H1 (cell line): Measurements from ENCODE around the gene VWF. TPM values are rescaled to one million over a fixed set of nuclear protein-coding genes. Genes with fewer than 3 reads are reported as not detected.

ENCODE experiments used
- CTCF ChIA-PET: fragments of 300-600 bp; sonication (Branson Sonifier 250); formaldehyde crosslinking; loops from one replicate; lab custom pipeline; 2021; ENCODE audit not compliant: partially characterized antibody; lab: Charles Lee
- POLR2A ChIA-PET: fragments of 300-600 bp; sonication (Branson Sonifier 250); formaldehyde crosslinking; loops from one replicate; lab custom pipeline; 2021; ENCODE audit warnings: inconsistent platforms; ENCODE audit not compliant: partially characterized antibody; lab: Charles Lee
- DNase-seq, 2 experiments: peaks; one replicate each; pipeline versions ENCODE4 v3.0.0 to v3.0.0-alpha.2; 2010 to 2022; ENCODE audit warnings: low spot score in 2 of 2, low read depth in 1 of 2, mixed read lengths in 1 of 2
- FAIRE-seq: peaks from 2 replicates; lab custom pipeline; 2011; peaks lifted over from hg19 to GRCh38; lab: Jason Lieb, UNC
- H2AFZ ChIP-seq: 2 replicates; pipeline ENCODE4 v1.8.1; 2012; ENCODE audit warnings: low read length, inconsistent platforms
- H2AK5ac ChIP-seq: 2 replicates; pipeline ENCODE4 v1.6.1; 2013; ENCODE audit warnings: low read depth, low read length
- H2BK120ac ChIP-seq: replicated peaks from 2 replicates; pipeline ENCODE3; 2013; ENCODE audit warnings: low read depth, low read length, inconsistent platforms
- H2BK12ac ChIP-seq: 2 replicates; pipeline ENCODE4 v1.6.1; 2013; ENCODE audit warnings: low read depth, low read length
- H2BK15ac ChIP-seq: 2 replicates; pipeline ENCODE4 v1.6.1; 2013; ENCODE audit warnings: low read length
- H2BK20ac ChIP-seq: 2 replicates; pipeline ENCODE4 v1.6.1; 2013; ENCODE audit warnings: low read length
- H2BK5ac ChIP-seq: 2 replicates; pipeline ENCODE4 v1.6.1; 2013; ENCODE audit warnings: low read depth, low read length
- H3K14ac ChIP-seq: 2 replicates; pipeline ENCODE4 v1.6.1; 2013; ENCODE audit warnings: inconsistent platforms; ENCODE audit not compliant: insufficient read length
- H3K18ac ChIP-seq: 2 replicates; pipeline ENCODE4 v1.6.1; 2013; ENCODE audit warnings: low read length; ENCODE audit errors: extremely low read depth
- H3K23ac ChIP-seq: 2 replicates; pipeline ENCODE4 v1.6.1; 2013; ENCODE audit warnings: inconsistent platforms; ENCODE audit not compliant: insufficient read length
- H3K23me2 ChIP-seq: 2 replicates; pipeline ENCODE4 v1.6.1; 2013; ENCODE audit warnings: low read depth, low read length
- H3K27ac ChIP-seq: 2 replicates; pipeline ENCODE4 v1.6.1; 2011; ENCODE audit warnings: low read depth, low read length, inconsistent platforms
- H3K27me3 ChIP-seq, 4 experiments: replicated peaks in 1 of 4; 1 replicate in 1 of 4; 2 replicates in 3 of 4; pipeline versions ENCODE4 v1.6.1 to v1.8.1; 2011 to 2013; ENCODE audit warnings: low read length in 3 of 4, mild to moderate bottlenecking in 3 of 4, inconsistent platforms in 2 of 4, mixed read lengths in 2 of 4, moderate library complexity in 1 of 4; ENCODE audit not compliant: control insufficient read depth in 3 of 4, insufficient read depth in 3 of 4; ENCODE audit errors: extremely low read depth in 1 of 4
- H3K36me3 ChIP-seq, 4 experiments: 2 replicates each; pipeline versions ENCODE4 v1.6.1 to v1.8.1; 2011 to 2013; ENCODE audit warnings: mild to moderate bottlenecking in 4 of 4, low read length in 3 of 4, moderate library complexity in 2 of 4, control low read depth in 1 of 4, inconsistent platforms in 1 of 4; ENCODE audit not compliant: insufficient read depth in 4 of 4, control insufficient read depth in 2 of 4
- H3K4ac ChIP-seq: replicated peaks from 2 replicates; pipeline ENCODE3; 2013; ENCODE audit warnings: low read length, low read depth, mixed read lengths, inconsistent platforms; ENCODE audit not compliant: insufficient read length
- H3K4me1 ChIP-seq, 4 experiments: replicated peaks in 1 of 4; 1 replicate in 1 of 4; 2 replicates in 3 of 4; pipeline versions ENCODE4 v1.6.1 to v1.8.1; 2011 to 2013; ENCODE audit warnings: low read length in 3 of 4, inconsistent platforms in 2 of 4, mixed read lengths in 1 of 4; ENCODE audit not compliant: insufficient read depth in 4 of 4, control insufficient read depth in 3 of 4
- H3K4me2 ChIP-seq, 2 experiments: 2 replicates each; pipeline versions ENCODE4 v1.6.1 to v1.8.1; 2011 to 2013; ENCODE audit warnings: low read depth in 2 of 2, low read length in 2 of 2, control low read depth in 1 of 2, inconsistent platforms in 1 of 2, mild to moderate bottlenecking in 1 of 2; ENCODE audit not compliant: insufficient read depth in 1 of 2
- H3K4me3 ChIP-seq, 4 experiments: fragments of 200-600, 300-600 bp in 1 of 4; sonication (generic), shearing (Covaris generic), sonication (Bioruptor Twin) in 1 of 4; 2 replicates each; pipeline versions ENCODE4 v1.5.1 to v1.8.1; 2011 to 2016; ENCODE audit warnings: low read length in 4 of 4, low read depth in 3 of 4, control low read depth in 2 of 4, inconsistent platforms in 2 of 4, mild to moderate bottlenecking in 2 of 4, mixed read lengths in 1 of 4, moderate library complexity in 1 of 4; ENCODE audit not compliant: insufficient read depth in 2 of 4; ENCODE audit errors: extremely low read depth in 1 of 4
- H3K56ac ChIP-seq: replicated peaks from 2 replicates; pipeline ENCODE3; 2013; ENCODE audit warnings: low read depth, mild to moderate bottlenecking, mixed read lengths, low read length, inconsistent platforms; ENCODE audit not compliant: insufficient read length
- H3K79me1 ChIP-seq: 2 replicates; pipeline ENCODE4 v1.6.1; 2013; ENCODE audit warnings: low read depth, low read length, control low read depth
- H3K79me2 ChIP-seq, 2 experiments: 2 replicates each; pipeline versions ENCODE4 v1.6.1 to v1.8.1; 2012 to 2013; ENCODE audit warnings: low read length in 2 of 2, mild to moderate bottlenecking in 2 of 2, inconsistent platforms in 1 of 2; ENCODE audit not compliant: insufficient read depth in 2 of 2, control insufficient read depth in 1 of 2
- H3K9ac ChIP-seq, 4 experiments: replicated peaks in 1 of 4; 1 replicate in 1 of 4; 2 replicates in 3 of 4; pipeline versions ENCODE4 v1.6.1 to v1.8.1; 2011 to 2013; ENCODE audit warnings: low read depth in 3 of 4, low read length in 3 of 4, control low read depth in 2 of 4, mild to moderate bottlenecking in 2 of 4, moderate library complexity in 2 of 4, inconsistent platforms in 1 of 4; ENCODE audit errors: extremely low read depth in 1 of 4
- H3K9me3 ChIP-seq, 2 experiments: 2 replicates each; pipeline versions ENCODE4 v1.6.1 to v1.8.1; 2012 to 2013; ENCODE audit warnings: mild to moderate bottlenecking in 2 of 2, moderate library complexity in 2 of 2, control low read depth in 1 of 2, inconsistent platforms in 1 of 2, low read depth in 1 of 2, low read length in 1 of 2, mixed read lengths in 1 of 2; ENCODE audit not compliant: insufficient read depth in 2 of 2
- H4K20me1 ChIP-seq, 2 experiments: replicated peaks in 1 of 2; 2 replicates each; pipeline versions ENCODE3 to v1.8.1; 2011 to 2013; ENCODE audit warnings: inconsistent platforms in 2 of 2, low read length in 2 of 2, mild to moderate bottlenecking in 1 of 2; ENCODE audit not compliant: insufficient read depth in 2 of 2, control insufficient read depth in 1 of 2
- H4K5ac ChIP-seq: 2 replicates; pipeline ENCODE4 v1.6.1; 2013; ENCODE audit warnings: low read length, low read depth, mixed read lengths, inconsistent platforms; ENCODE audit not compliant: insufficient read length
- H4K8ac ChIP-seq: 2 replicates; pipeline ENCODE4 v1.8.0; 2013; ENCODE audit warnings: mild to moderate bottlenecking, moderate library complexity, low read length, inconsistent platforms; ENCODE audit not compliant: insufficient read depth; ENCODE audit errors: extremely low read depth
- H4K91ac ChIP-seq: replicated peaks from 2 replicates; pipeline ENCODE3; 2013; ENCODE audit warnings: low read length, mixed read lengths, inconsistent platforms; ENCODE audit not compliant: insufficient read length
- CBX8 ChIP-seq: fragments of 300-800, 300-1000 bp; sonication (generic); IDR thresholded peaks from 2 replicates; pipeline ENCODE4 v1.7.1; 2016; ENCODE audit warnings: low read depth, low read length, borderline replicate concordance
- CHD2 ChIP-seq: IDR thresholded peaks from 2 replicates; pipeline ENCODE4 v1.6.1; 2012; ENCODE audit warnings: low read length, improper control_type of control experiment
- CTCF ChIP-seq, 3 experiments: IDR thresholded peaks; 1 replicate in 2 of 3; 2 replicates in 1 of 3; pipeline versions ENCODE4 v1.5.1 to v1.6.1; 2011; ENCODE audit warnings: low read length in 3 of 3, mild to moderate bottlenecking in 3 of 3, inconsistent platforms in 2 of 3, low read depth in 1 of 3, moderate library complexity in 1 of 3; ENCODE audit not compliant: insufficient read depth in 1 of 3; ENCODE audit errors: control extremely low read depth in 1 of 3
- GABPA ChIP-seq: IDR thresholded peaks from 2 replicates; pipeline ENCODE4 v1.6.1; 2011; ENCODE audit warnings: mild to moderate bottlenecking, low read length, moderate library complexity, borderline replicate concordance; ENCODE audit not compliant: insufficient read depth
- JUND ChIP-seq: IDR thresholded peaks from 2 replicates; pipeline ENCODE4 v1.6.1; 2011; ENCODE audit warnings: mild to moderate bottlenecking, improper control_type of control experiment, low read length
- KDM4A ChIP-seq: IDR thresholded peaks from one replicate; pipeline ENCODE4 v1.7.1; 2012; ENCODE audit warnings: low read depth, mild to moderate bottlenecking, moderate library complexity, low read length, inconsistent platforms; ENCODE audit not compliant: severe bottlenecking
- POU5F1 ChIP-seq: IDR thresholded peaks from 2 replicates; pipeline ENCODE4 v1.6.1; 2011; ENCODE audit warnings: low read depth, mild to moderate bottlenecking, low read length, moderate library complexity
- SIN3A ChIP-seq, 2 experiments: IDR thresholded peaks in 1 of 2; conservative IDR thresholded peaks in 1 of 2; 2 replicates each; pipeline ENCODE4 v1.6.1; 2011 to 2012; ENCODE audit warnings: low read length in 2 of 2, improper control_type of control experiment in 1 of 2, low read depth in 1 of 2, mild to moderate bottlenecking in 1 of 2
- SP2 ChIP-seq: IDR thresholded peaks from 2 replicates; pipeline ENCODE4 v1.6.1; 2012; ENCODE audit warnings: mild to moderate bottlenecking, low read length, inconsistent platforms
- TAF1 ChIP-seq: IDR thresholded peaks from 2 replicates; pipeline ENCODE4 v1.6.1; 2011; ENCODE audit warnings: mild to moderate bottlenecking, low read depth, low read length
- TCF12 ChIP-seq: IDR thresholded peaks from 2 replicates; pipeline ENCODE4 v1.6.1; 2011; ENCODE audit warnings: low read depth, mild to moderate bottlenecking, low read length
- WGBS, 2 experiments: shearing (Covaris generic) in 1 of 2; methylation state at CpG; one replicate each; pipeline versions ENCODE4 v1.1.6 to v1.1.7; 2013 to 2015; ENCODE audit warnings: low lambda C conversion rate in 2 of 2, mixed read lengths in 2 of 2, inconsistent platforms in 1 of 2, low coverage in 1 of 2, missing lambda C conversion rate in 1 of 2; ENCODE audit not compliant: insufficient replicate concordance in 2 of 2, insufficient coverage in 1 of 2, insufficient read length in 1 of 2; ENCODE audit errors: extremely low coverage in 1 of 2, missing lambda C conversion rate in 1 of 2; 5-methylcytosine and 5-hydroxymethylcytosine counted together
- polyA plus RNA-seq, 7 experiments: library from polyadenylated mRNA; depleted of rRNA in 3 of 7; stranded (reverse) in 5 of 7; unstranded in 2 of 7; fragments of >200 nt in 5 of 7; fragments of 200-250 nt in 2 of 7; gene quantifications; 1 replicate in 5 of 7; 2 replicates in 1 of 7; 4 replicates in 1 of 7; pipeline versions ENCODE4 v1.2.1 to v1.2.3, GENCODE V29; 2011 to 2013; ENCODE audit warnings: missing spikeins in 2 of 7, mixed read lengths in 2 of 7
- total RNA-seq: library from RNA; stranded (reverse); fragmentation: NEBNext Ultra II Directional; extraction: Animal tissue kit (Norgen Biotek cat#: 25700); gene quantifications from 2 replicates; pipeline ENCODE4 v1.2.1, GENCODE V29; 2021

The VWF gene
- total and polyA plus RNA-seq, 2 of the 8 experiments (the other 6 are each of a cell fraction or from before 2014, with no cell fraction given) = 0.39 to 0.60 TPM

GRCh38 chr12:6037459-6037858 is 87.0 kb downstream of the VWF start:
- no peak overlapping the region for H2BK12ac ChIP-seq
- no peak overlapping the region for H3K56ac ChIP-seq
- no peak overlapping the region for H2BK120ac ChIP-seq
- H4K5ac ChIP-seq = no peak overlapping the region
- no peak overlapping the region for H4K91ac ChIP-seq
- H2AK5ac ChIP-seq = no peak overlapping the region
- H2AFZ ChIP-seq = no peak overlapping the region
- CTCF ChIA-PET = interaction anchor here (0.5 to 20.0 kb wide), 63 partner anchors 9 to 609 kb away, joined by 3 to 412 read pairs (median 5); no protein-coding TSS in a partner anchor
- H3K14ac ChIP-seq = no peak overlapping the region
- H3K27me3 ChIP-seq = peaks cover 0 to 2% (median 0%) of the 10 kb centered on the region in 4 experiments; a peak in 2 of 7 replicates
- no peaks in the 10 kb centered on the region for H3K9me3 ChIP-seq
- no peaks in the 10 kb centered on the region for H3K79me2 ChIP-seq
- H3K4me1 ChIP-seq = peaks cover 0 to 4% (median 2%) of the 10 kb centered on the region in 4 experiments; a peak in 4 of 7 replicates
- FAIRE-seq (no peak), DNase-seq (no peak)
- no peak overlapping the region for H3K9ac ChIP-seq
- H3K18ac ChIP-seq = no peak overlapping the region
- peaks cover 0 to 3% of the 10 kb centered on the region in 2 experiments for H4K20me1 ChIP-seq
- H4K8ac ChIP-seq = no peak overlapping the region; the same call in 1 of the 2 replicates
- H3K4me3 ChIP-seq = no peak overlapping the region
- H2BK5ac ChIP-seq = no peak overlapping the region
- H3K36me3 ChIP-seq = no peaks in the 10 kb centered on the region; a peak in 1 of 8 replicates
- H3K23me2 ChIP-seq = peaks cover 4% of the 10 kb centered on the region; the same call in 1 of the 2 replicates
- H2BK15ac ChIP-seq = no peak overlapping the region
- WGBS, 2 experiments = 79% methylated on average over 9 of the region's 9 CpGs; no CpG with 5 or more reads in 1 of the 2 experiments
- no peak overlapping the region for H3K23ac ChIP-seq
- no peak overlapping the region for H2BK20ac ChIP-seq
- H3K79me1 ChIP-seq = no peaks in the 10 kb centered on the region
- H3K4me2 ChIP-seq = no peak overlapping the region
- H3K27ac ChIP-seq = no peak overlapping the region
- no peak overlapping the region for H3K4ac ChIP-seq
- POLR2A ChIA-PET = interaction anchor here (1.0 to 3.4 kb wide), 5 partner anchors 12 to 92 kb away, joined by 3 to 21 read pairs (median 3); partner anchors contain the start of gene ANO2
- TF ChIP-seq CBX8 (no peak), CHD2 (no peak), CTCF (IDR thresholded peaks at IDR 0.05; ENCODE audit: control extremely low read depth in 1 of 3, insufficient read depth in 1 of 3, low read depth in 1 of 3, low read length in 3 of 3) (no peak), GABPA (no peak), SIN3A (conservative IDR thresholded peaks at IDR 0.05 in 1 of 2, IDR thresholded peaks at IDR 0.05 in 1 of 2; ENCODE audit: low read depth in 1 of 2, low read length in 2 of 2) (no peak), TAF1 (no peak), POU5F1 (no peak), KDM4A (no peak), SP2 (no peak), JUND (no peak), TCF12 (no peak)
